ENCODE data around the gene CDHR3.

Gene CDHR3

GRCh38 chr7:105988276-105988675 lies 25.2 kb downstream of the CDHR3 start:
- H3K4me2 ChIP-seq (ENCODE audit: low read depth, low read length, poor library complexity, severe bottlenecking) = no peak overlapping the region
- no peak overlapping the region for H3K4me3 ChIP-seq (ENCODE audit: low read length, poor library complexity, severe bottlenecking)
- no peak overlapping the region for H3K9ac ChIP-seq (ENCODE audit: low read depth, low read length, poor library complexity, severe bottlenecking)
- no peaks in the 10 kb centered on the region for H3K9me3 ChIP-seq (ENCODE audit: insufficient read depth, low read depth, low read length)
- H3K4me1 ChIP-seq (ENCODE audit: insufficient read depth, low read length, poor library complexity, severe bottlenecking) = peaks cover 8% of the 10 kb centered on the region
- peaks cover 5% of the 10 kb centered on the region; the same call in 1 of the 2 replicates for H3F3A ChIP-seq (ENCODE audit: low read depth)
- H3K36me3 ChIP-seq (ENCODE audit: insufficient read depth, low read length) = no peaks in the 10 kb centered on the region
- no peaks in the 10 kb centered on the region for H3K9me2 ChIP-seq (replicated peaks; ENCODE audit: low read depth, low read length)
- no peaks in the 10 kb centered on the region for H3K27me3 ChIP-seq (ENCODE audit: insufficient read depth, low read length, poor library complexity, severe bottlenecking)
- H2AFZ ChIP-seq (ENCODE audit: low read length) = no peak overlapping the region
- no peaks in the 10 kb centered on the region for H3K79me2 ChIP-seq (ENCODE audit: insufficient read depth, low read length)
- no peaks in the 10 kb centered on the region for H4K20me1 ChIP-seq (ENCODE audit: insufficient read depth, low read length, poor library complexity, severe bottlenecking)
- no peak for TF ChIP-seq CTCF (conservative IDR thresholded peaks at IDR 0.05; ENCODE audit: low read length)
- no peak for TF ChIP-seq EZH2phosphoT487 (IDR thresholded peaks at IDR 0.05; ENCODE audit: borderline replicate concordance)

GRCh38 chr7:105989191-105989590 lies 26.1 kb downstream of the CDHR3 start:
- Histone ChIP-seq H3K27me3 (ENCODE audit: insufficient read depth, low read length, poor library complexity, severe bottlenecking) (no peaks in the 10 kb centered on the region), H4K20me1 (ENCODE audit: insufficient read depth, low read length, poor library complexity, severe bottlenecking) (no peaks in the 10 kb centered on the region), H3K9me2 (replicated peaks; ENCODE audit: low read depth, low read length) (no peaks in the 10 kb centered on the region), H3K4me1 (ENCODE audit: insufficient read depth, low read length, poor library complexity, severe bottlenecking) (peaks cover 8% of the 10 kb centered on the region), H3K79me2 (ENCODE audit: insufficient read depth, low read length) (no peaks in the 10 kb centered on the region), H3K4me3 (ENCODE audit: low read length, poor library complexity, severe bottlenecking) (no peak overlapping the region), H3K9me3 (ENCODE audit: insufficient read depth, low read depth, low read length) (no peaks in the 10 kb centered on the region), H3K9ac (ENCODE audit: low read depth, low read length, poor library complexity, severe bottlenecking) (no peak overlapping the region), H3K36me3 (ENCODE audit: insufficient read depth, low read length) (no peaks in the 10 kb centered on the region), H3F3A (ENCODE audit: low read depth) (peaks cover 5% of the 10 kb centered on the region; the same call in 1 of the 2 replicates), H3K4me2 (ENCODE audit: low read depth, low read length, poor library complexity, severe bottlenecking) (no peak overlapping the region), H2AFZ (ENCODE audit: low read length) (no peak overlapping the region)
- TF ChIP-seq EZH2phosphoT487 (IDR thresholded peaks at IDR 0.05; ENCODE audit: borderline replicate concordance) (no peak), CTCF (conservative IDR thresholded peaks at IDR 0.05; ENCODE audit: low read length) (no peak)

- H3K9me3 ChIP-seq (ENCODE audit: insufficient read depth, low read depth, low read length) = no peaks in the 10 kb centered on the region
- H3K4me2 ChIP-seq (ENCODE audit: low read depth, low read length, poor library complexity, severe bottlenecking) = no peak overlapping the region
- H3K9me2 ChIP-seq (replicated peaks; ENCODE audit: low read depth, low read length) = no peaks in the 10 kb centered on the region
- no peak overlapping the region for H3K9ac ChIP-seq (ENCODE audit: low read depth, low read length, poor library complexity, severe bottlenecking)
- H3K4me1 ChIP-seq (ENCODE audit: insufficient read depth, low read length, poor library complexity, severe bottlenecking) = peaks cover 8% of the 10 kb centered on the region
- TF ChIP-seq CTCF (conservative IDR thresholded peaks at IDR 0.05; ENCODE audit: low read length) = no peak
- TF ChIP-seq EZH2phosphoT487 (IDR thresholded peaks at IDR 0.05; ENCODE audit: borderline replicate concordance) = no peak
- H3F3A ChIP-seq (ENCODE audit: low read depth) = peaks cover 5% of the 10 kb centered on the region; the same call in 1 of the 2 replicates
- H2AFZ ChIP-seq (ENCODE audit: low read length) = no peak overlapping the region
- H4K20me1 ChIP-seq (ENCODE audit: insufficient read depth, low read length, poor library complexity, severe bottlenecking) = no peaks in the 10 kb centered on the region
- no peaks in the 10 kb centered on the region for H3K27me3 ChIP-seq (ENCODE audit: insufficient read depth, low read length, poor library complexity, severe bottlenecking)
- H3K79me2 ChIP-seq (ENCODE audit: insufficient read depth, low read length) = no peaks in the 10 kb centered on the region
- no peak overlapping the region for H3K4me3 ChIP-seq (ENCODE audit: low read length, poor library complexity, severe bottlenecking)
- H3K36me3 ChIP-seq (ENCODE audit: insufficient read depth, low read length) = no peaks in the 10 kb centered on the region
Measured at GRCh38 chr7:105989686-105990085, 26.6 kb downstream of the CDHR3 start.

All from Loucy (cell line).